Esophagus squamous epithelium (tissue), 5 donors: ENCODE data around the gene ZBTB25. TPM values are rescaled to one million over a fixed set of nuclear protein-coding genes. Genes with fewer than 3 reads are reported as not detected.

Source experiments
- DNase-seq: peaks from one replicate; lab custom pipeline; 2025; lab: John Stamatoyannopoulos, UW
- H3K27ac ChIP-seq, 4 donors: fragments of 200-600 bp; sonication (generic); one replicate each; pipeline ENCODE4 v1.5.1; 2016 to 2019; ENCODE audit warnings: mild to moderate bottlenecking in 1 of 4
- H3K27me3 ChIP-seq, 4 donors: fragments of 200-600 bp; sonication (generic); 1 replicate in 3 of 4; 2 replicates in 1 of 4; pipeline versions ENCODE4 v1.5.1 to v1.6.0; 2017 to 2021; ENCODE audit warnings: antibody characterized with exemption in 1 of 4
- H3K36me3 ChIP-seq, 3 donors: fragments of 200-600 bp; sonication (generic); one replicate each; pipeline ENCODE4 v1.5.1; 2016 to 2019
- H3K4me1 ChIP-seq, 3 donors: fragments of 200-600 bp; sonication (generic); one replicate each; pipeline ENCODE4 v1.5.1; 2017 to 2019
- H3K4me3 ChIP-seq, 4 donors: fragments of 200-600 bp; sonication (generic); 1 replicate in 3 of 4; 2 replicates in 1 of 4; pipeline ENCODE4 v1.5.1; 2016 to 2019; ENCODE audit warnings: mild to moderate bottlenecking in 2 of 4, moderate library complexity in 1 of 4
- H3K9me3 ChIP-seq, 3 donors: fragments of 200-600 bp; sonication (generic); one replicate each; pipeline ENCODE4 v1.5.1; 2016 to 2019
- POLR2A ChIP-seq, 4 donors: fragments of 450-650 bp; IDR thresholded peaks; one replicate each; pipeline ENCODE4 v1.6.1; 2017; ENCODE audit warnings: antibody characterized with exemption in 4 of 4, mild to moderate bottlenecking in 4 of 4, moderate library complexity in 3 of 4
- WGBS, 2 donors: methylation state at CpG; one replicate each; pipeline ENCODE4 v1.1.5; 2018; 5-methylcytosine and 5-hydroxymethylcytosine counted together
- intact Hi-C: fragments of 100-400 bp; cut with DNase I; formaldehyde crosslinking; loops from one replicate; pipeline ENCODE4 v1.15.0; 2022
- total RNA-seq, 4 donors: library from RNA; depleted of rRNA; stranded (reverse); fragments of >200 nt; gene quantifications; one replicate each; pipeline ENCODE4 v1.1.0, GENCODE V29; 2016
- TF ChIP-seq, protein P1 (sequence below), 6 experiments: fragments of 450-650 bp in 4 of 6; fragments of 200-600 bp in 2 of 6; sonication (generic) in 2 of 6; IDR thresholded peaks; one replicate each; pipeline ENCODE4 v1.5.1; 2016 to 2019; ENCODE audit warnings: antibody characterized with exemption in 6 of 6, mild to moderate bottlenecking in 4 of 6, moderate library complexity in 4 of 6
- donor health status: DM: yes; HTN: yes; CAD: no.

ZBTB25 gene
- total RNA-seq, 4 donors from 2014 or later, result 2.4 to 8.0 (median 3.1) TPM

DNA sequence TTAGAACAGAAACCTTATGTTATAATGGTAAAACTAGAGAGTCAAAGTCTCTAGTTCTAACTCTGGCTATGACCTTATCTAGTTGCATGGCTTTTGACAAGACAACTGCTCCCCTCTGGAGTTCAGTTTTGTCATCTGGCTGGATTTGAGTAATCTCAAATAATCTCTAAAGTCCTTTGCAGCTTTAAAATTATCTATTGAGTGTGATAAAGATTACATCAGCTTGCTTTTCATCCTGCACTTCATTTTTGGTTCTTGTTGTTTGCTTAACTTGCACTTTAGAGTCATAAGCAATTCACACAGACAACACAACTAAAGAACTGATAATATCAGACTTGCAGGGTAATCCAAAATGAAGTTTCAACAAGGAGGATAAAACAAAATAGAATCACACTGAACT is 36.1 kb downstream of the ZBTB25 start:
- no peak for DNase-seq
- no peak for TF ChIP-seq POLR2A (IDR thresholded peaks at IDR 0.05)
- TF ChIP-seq, protein P1, sequence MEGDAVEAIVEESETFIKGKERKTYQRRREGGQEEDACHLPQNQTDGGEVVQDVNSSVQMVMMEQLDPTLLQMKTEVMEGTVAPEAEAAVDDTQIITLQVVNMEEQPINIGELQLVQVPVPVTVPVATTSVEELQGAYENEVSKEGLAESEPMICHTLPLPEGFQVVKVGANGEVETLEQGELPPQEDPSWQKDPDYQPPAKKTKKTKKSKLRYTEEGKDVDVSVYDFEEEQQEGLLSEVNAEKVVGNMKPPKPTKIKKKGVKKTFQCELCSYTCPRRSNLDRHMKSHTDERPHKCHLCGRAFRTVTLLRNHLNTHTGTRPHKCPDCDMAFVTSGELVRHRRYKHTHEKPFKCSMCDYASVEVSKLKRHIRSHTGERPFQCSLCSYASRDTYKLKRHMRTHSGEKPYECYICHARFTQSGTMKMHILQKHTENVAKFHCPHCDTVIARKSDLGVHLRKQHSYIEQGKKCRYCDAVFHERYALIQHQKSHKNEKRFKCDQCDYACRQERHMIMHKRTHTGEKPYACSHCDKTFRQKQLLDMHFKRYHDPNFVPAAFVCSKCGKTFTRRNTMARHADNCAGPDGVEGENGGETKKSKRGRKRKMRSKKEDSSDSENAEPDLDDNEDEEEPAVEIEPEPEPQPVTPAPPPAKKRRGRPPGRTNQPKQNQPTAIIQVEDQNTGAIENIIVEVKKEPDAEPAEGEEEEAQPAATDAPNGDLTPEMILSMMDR (IDR thresholded peaks at IDR 0.05), result no peak
- Histone ChIP-seq H3K27ac (no peak overlapping the region), H3K27me3 (no peaks in the 10 kb centered on the region), H3K36me3 (no peaks in the 10 kb centered on the region), H3K4me3 (no peak overlapping the region), H3K9me3 (no peaks in the 10 kb centered on the region), H3K4me1 (peaks cover 0 to 21% (median 9%) of the 10 kb centered on the region in 3 donors)
- intact Hi-C loops, result no loop called here

DNA sequence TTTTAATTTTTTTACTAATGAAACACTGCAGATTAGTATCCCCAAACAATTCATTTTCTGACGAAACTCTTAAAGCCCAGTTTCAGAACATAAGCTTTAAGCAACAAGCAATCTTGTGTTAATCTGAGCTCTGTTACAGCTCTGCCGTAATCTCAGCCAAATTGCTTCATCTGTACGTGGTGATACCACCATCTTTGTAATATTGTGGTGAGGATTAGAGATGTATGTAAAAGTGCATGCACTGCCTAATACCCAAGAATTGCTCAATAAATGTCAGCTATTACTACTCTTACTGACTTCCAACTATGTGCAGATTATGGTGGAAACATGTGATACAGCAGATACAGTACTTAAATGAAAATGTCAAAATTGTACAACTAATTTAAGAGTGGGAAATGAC is 36.5 kb downstream of the ZBTB25 start:
- WGBS, 2 donors, result 51 to 75% methylated on average over 3 of the region's 3 CpGs
- Histone ChIP-seq H3K36me3 (peaks cover 0 to 4% (median 0%) of the 10 kb centered on the region in 3 donors), H3K4me1 (peaks cover 0 to 21% (median 9%) of the 10 kb centered on the region in 3 donors), H3K27ac (no peak overlapping the region), H3K27me3 (no peaks in the 10 kb centered on the region), H3K4me3 (no peak overlapping the region), H3K9me3 (no peaks in the 10 kb centered on the region)
- TF ChIP-seq, protein P1 (IDR thresholded peaks at IDR 0.05), result no peak
- no peak for TF ChIP-seq POLR2A (IDR thresholded peaks at IDR 0.05)
- no peak for DNase-seq
- intact Hi-C loops, result no loop called here

DNA sequence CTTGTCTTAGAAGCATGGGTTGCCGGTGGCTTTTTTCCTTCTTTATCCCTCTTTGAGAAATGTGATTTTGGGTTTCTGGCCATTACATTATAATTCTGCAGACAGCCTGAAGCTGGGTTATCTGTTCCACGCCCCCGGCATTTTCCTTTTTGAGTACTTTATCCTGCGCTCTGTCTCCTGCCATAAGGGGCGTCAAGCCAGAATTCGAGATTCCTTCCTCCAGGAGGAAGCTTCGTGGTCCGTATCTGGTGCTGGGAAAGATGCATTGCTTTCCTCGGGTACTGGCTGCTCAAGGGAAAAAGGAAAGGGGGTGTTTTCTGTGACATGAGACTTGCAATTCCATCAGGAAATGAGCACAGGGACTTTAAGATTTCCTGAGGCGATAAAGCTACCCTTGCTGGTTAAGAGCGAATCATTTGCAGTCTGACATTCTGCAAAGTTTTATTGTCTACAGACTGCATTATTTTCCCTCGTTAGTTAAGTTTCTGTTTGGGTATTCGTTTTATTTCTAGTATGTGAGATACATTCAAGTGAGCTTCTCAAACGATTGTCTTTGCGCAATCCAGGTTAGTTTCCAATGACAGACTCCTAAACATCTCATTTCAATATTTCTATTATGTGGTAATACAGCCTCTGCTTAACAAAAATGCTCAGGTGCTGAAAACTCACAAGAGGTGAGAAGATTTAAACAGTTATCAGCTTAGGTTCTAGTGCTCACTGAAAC is 37.6 kb downstream of the ZBTB25 start:
- Histone ChIP-seq H3K36me3 (peaks cover 0 to 6% (median 0%) of the 10 kb centered on the region in 3 donors), H3K27ac (peak overlapping the region; percentile 15 to 79 (median 64)), H3K4me3 (peak overlapping the region; percentile 38 to 85 (median 74)), H3K4me1 (peaks cover 0 to 21% (median 9%) of the 10 kb centered on the region in 3 donors), H3K9me3 (no peaks in the 10 kb centered on the region), H3K27me3 (no peaks in the 10 kb centered on the region)
- WGBS, 2 donors, result 11 to 12% methylated on average over 15 of the region's 15 CpGs
- no peak for DNase-seq
- TF ChIP-seq POLR2A (IDR thresholded peaks at IDR 0.05), result no peak
- TF ChIP-seq, protein P1 (IDR thresholded peaks at IDR 0.05), result peak in 1 of 6 experiments; percentile 10
- intact Hi-C loops, result no loop called here

DNA sequence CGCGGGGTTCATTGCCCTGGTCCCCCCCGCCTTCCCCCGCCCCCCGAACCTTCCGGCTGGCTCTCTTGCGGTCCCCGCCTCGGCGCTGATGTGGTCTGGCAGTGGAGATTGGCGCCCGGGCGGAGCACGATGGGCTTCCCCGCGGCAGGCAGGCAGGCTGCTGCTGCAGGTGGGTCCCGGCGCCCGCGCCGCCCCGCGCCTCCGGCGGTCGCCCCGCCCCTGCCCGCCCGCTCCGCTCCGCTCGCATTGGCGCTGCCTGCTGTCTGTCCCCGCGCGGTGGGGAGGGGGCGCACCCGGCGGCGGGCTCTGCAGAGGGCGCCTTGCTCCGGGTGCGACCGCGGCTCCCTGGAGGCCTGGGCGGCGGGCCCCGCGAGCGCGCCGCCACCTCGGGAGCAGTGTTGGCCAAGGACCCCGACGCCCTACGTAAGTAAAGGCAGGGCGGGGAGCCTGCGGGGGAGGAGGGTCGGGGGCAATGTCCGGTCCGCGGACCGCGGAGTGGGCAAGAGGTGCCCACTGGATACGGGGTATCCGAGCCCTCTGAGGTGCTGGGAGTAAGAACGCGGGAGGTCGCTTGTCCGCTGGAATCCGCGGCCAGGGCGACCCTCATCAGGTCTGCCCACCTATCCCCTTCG is 38.3 kb downstream of the ZBTB25 start, which contains the start of gene AKAP5:
TSS of gene AKAP5 (plus strand) at position 309 of the 632 bp plus-strand sequence. CDS start 2,896 bp downstream, outside the sequence.
- peaks cover 0 to 21% (median 9%) of the 10 kb centered on the region in 3 donors for H3K4me1 ChIP-seq
- H3K9me3 ChIP-seq, result no peaks in the 10 kb centered on the region
- peak; percentile 5 for DNase-seq
- TF ChIP-seq, protein P1 (IDR thresholded peaks at IDR 0.05), result no peak
- TF ChIP-seq POLR2A (IDR thresholded peaks at IDR 0.05), result peak in 1 of 4 donors; percentile 9
- 0% methylated on average over 9 to 16 of the region's 74 CpGs for WGBS, 2 donors
- peaks cover 0 to 7% (median 0%) of the 10 kb centered on the region in 3 donors for H3K36me3 ChIP-seq
- intact Hi-C loops, result no loop called here
- H3K4me3 ChIP-seq, result peak within 1 kb of the TSS; percentile 38 to 85 (median 74)
- H3K27ac ChIP-seq, result peak within 1 kb of the TSS; percentile 15 to 79 (median 64)
- no peaks in the 10 kb centered on the region for H3K27me3 ChIP-seq

DNA sequence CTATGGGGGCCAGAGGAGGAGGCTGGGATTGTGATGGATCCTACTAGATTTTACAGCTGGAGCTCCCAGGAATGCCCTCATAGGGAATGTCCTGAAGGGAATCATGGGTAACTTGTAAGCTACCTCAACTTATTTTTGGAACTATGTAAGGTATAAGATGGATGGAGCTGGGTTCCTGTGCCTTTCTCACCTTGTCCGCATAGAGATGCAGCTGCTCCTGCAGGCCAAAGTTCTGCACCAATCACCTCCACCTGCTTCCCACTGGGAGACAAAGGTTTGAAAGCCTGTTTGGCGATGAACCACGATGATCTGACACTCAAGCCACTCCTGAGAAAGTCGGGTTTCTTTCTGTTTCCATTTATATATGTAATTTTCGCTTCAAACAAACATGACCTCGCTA is 39.0 kb downstream of the ZBTB25 start:
- peaks cover 0 to 13% (median 0%) of the 10 kb centered on the region in 3 donors for H3K36me3 ChIP-seq
- H3K27me3 ChIP-seq, result no peaks in the 10 kb centered on the region
- no peak for TF ChIP-seq POLR2A (IDR thresholded peaks at IDR 0.05)
- TF ChIP-seq, protein P1 (IDR thresholded peaks at IDR 0.05), result no peak
- peak overlapping the region in 2 of 4 donors; percentile 15 to 63 for H3K27ac ChIP-seq
- H3K4me1 ChIP-seq, result peaks cover 0 to 21% (median 9%) of the 10 kb centered on the region in 3 donors
- peak overlapping the region; percentile 38 to 85 (median 74) for H3K4me3 ChIP-seq
- no peak for DNase-seq
- 12 to 23% methylated on average over 6 of the region's 6 CpGs for WGBS, 2 donors
- intact Hi-C loops, result no loop called here
- H3K9me3 ChIP-seq, result no peaks in the 10 kb centered on the region
